CD4-positive, alpha-beta T cell treated with Interferon alpha-2 for 1 hour (primary cell): ENCODE results near the gene LIPC.

ENCODE experiments used
- DNase-seq, 2 donors: peaks; one replicate each; pipeline ENCODE4 v3.0.0-alpha.2; 2020 to 2022

The LIPC gene

GRCh38 chr15:58437531-58438105 is 5.8 kb downstream of the LIPC start:
- DNase-seq, result no peak

DNA sequence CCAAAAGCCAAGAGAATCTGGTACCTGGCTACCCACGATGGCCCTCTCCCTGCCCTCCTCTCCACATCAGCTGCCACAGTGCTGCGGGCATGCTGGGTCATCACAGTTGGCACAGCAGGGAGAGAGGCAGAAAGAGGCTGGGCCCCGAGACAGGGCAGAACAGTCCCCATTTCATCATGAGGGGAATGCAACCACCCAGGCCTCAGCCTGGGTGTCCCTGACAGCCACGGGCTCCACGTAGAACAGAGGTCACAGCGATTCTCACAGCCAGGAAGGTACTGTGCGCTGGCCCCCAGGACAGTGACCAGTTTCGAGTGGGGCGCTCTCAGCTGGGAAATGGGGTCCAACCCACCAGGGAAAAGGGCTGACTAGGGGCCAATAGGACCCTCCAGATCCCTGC is 6.3 kb downstream of the LIPC start:
- no peak for DNase-seq

- peak; percentile 38 to 59 for DNase-seq
Measured at GRCh38 chr15:58438956-58439355, 7.2 kb downstream of the LIPC start.

DNA sequence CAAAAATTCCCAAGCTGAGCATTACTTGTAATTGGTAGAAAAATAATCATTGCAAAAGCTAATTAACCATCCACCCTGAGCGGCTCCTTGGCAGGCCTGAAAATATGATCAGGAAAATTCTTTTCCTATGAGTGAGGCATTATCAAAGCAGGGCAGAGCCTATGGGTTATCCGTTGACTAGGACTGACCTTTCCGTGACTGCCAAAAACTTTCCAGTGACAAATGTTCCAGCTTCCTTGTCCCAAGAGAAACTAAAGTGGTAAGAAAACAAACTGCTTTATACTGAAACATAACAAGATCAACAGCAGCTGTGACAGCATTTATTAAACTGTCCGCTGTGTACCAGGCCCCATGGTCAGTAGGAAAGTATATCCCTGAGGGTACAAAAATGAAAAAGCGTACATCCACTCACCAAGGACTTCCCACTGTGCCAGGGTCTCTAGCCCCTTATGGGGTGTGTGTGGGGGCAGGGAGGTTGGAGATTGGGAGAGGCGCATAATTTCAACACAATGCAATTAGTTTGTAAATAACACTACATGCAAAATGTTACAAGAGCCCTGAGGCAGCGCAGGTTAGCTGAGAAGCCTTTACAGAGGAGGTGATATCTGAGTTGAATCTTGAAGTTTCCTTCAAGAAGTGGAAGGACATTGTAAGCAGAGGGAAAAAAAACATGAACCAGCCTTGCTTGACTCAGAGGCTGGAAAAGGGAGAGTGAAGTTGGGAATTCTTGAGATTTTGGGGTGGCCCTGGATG is 8.5 kb downstream of the LIPC start:
- no peak for DNase-seq

DNA sequence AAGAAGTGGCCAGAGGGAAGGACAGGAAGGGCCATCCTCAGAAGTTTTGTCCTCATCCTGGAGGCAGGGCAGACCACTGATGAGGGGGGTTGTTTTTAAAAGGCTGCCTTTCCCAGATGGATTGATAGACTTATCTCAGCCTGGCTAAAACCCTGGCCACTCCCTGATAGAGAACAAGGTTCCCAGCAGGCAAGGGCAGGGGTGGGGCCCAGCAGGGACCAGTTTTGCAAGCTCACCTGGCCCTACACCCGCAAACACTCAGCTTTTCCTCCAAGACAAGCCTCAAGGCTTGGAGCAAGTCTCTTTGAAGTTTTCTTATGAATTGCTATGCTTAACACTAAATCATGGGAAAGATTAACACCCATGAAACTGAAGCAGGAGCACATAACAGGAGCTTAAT is 9.1 kb downstream of the LIPC start:
- no peak for DNase-seq

- DNase-seq, result no peak
Measured at GRCh38 chr15:58441376-58442070, 9.7 kb downstream of the LIPC start.

DNA sequence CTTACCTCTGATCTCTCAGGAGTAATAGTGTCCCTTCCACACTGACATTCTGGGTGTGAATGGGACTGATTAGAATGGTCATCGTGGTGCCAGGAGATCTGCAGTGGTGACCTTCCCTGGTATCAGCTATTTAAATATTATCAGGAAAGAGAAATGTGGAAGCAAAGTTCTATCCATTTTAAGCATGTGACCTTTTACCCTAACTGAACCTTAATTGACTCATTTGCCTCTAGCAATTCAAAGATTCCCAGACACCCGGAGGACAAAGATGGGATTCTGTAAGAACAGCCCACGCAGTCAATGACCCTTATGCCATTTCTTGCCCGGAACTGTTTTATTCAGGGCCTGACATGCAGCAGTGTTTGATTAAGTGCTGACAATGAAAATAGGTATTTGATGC is 10.3 kb downstream of the LIPC start:
- no peak for DNase-seq

DNA sequence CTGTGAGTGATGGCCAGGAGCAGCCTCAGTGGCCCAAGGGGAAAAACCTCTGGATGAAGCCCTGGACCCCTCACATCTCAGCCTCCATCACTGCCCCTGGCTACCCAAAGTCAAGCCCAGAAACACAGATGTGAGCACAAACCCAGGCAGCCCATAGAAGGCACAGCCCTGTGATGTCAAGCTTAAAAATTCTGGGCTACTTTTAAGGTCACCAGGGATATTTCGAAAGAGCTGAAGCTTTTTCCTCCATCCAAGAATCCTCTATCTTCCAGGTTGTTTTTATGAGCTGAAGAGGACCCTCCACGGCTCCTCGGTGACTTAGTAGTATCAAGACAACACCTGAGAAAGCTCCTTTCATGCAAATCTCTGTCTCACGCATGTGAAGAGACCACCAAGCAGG is 11.5 kb downstream of the LIPC start:
- DNase-seq, result no peak

- DNase-seq, result no peak
Measured at GRCh38 chr15:58444056-58444455, 12.3 kb downstream of the LIPC start.

- DNase-seq, result no peak
Measured at GRCh38 chr15:58444658-58445332, 13.0 kb downstream of the LIPC start.

- no peak for DNase-seq
Measured at GRCh38 chr15:58445865-58446264, 14.1 kb downstream of the LIPC start.

GRCh38 chr15:58446521-58446920 is 14.7 kb downstream of the LIPC start:
- no peak for DNase-seq

GRCh38 chr15:58447271-58448010 is 15.7 kb downstream of the LIPC start:
- DNase-seq, result no peak

DNA sequence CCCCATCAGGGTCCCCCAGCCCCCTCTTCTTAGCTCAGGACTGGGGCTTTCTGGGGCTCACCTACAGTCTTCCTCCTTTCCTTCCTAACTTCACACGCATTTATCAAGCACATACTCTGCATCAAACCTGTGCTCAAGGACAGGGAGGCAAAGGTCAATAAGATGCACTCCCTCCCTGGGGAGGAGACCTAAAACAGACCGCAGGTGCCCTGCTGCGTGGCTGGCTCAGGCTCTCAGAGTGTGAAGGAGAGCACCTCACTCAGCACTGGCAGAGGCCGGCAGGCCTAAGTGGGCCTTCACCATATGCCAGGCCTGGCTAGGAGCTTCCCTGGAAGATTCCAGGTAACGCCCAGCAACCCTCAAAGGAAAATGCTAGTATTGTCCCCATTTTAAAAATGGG is 16.5 kb downstream of the LIPC start:
- no peak for DNase-seq

DNA sequence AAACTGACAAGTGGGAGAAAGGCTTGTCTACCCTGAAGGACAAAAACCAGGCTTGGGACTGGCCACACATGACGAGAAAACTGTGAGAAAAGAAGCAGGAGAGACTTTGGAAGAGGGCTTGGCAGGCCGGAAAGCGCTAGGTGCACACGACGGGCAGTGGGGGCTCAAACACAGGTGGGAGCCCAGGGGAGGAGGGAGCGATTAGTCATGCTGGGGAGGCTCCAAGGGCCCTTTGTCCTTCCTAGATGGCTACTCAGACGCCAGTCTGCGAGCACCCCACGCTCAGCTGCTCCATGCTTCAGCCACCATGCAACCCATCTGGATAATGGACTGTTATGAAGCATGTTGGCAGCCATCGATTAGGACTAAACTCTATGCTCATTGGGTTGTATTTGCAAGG is 17.1 kb downstream of the LIPC start:
- DNase-seq, result no peak

GRCh38 chr15:58451826-58452225 is 20.0 kb downstream of the LIPC start:
- DNase-seq, result no peak

DNA sequence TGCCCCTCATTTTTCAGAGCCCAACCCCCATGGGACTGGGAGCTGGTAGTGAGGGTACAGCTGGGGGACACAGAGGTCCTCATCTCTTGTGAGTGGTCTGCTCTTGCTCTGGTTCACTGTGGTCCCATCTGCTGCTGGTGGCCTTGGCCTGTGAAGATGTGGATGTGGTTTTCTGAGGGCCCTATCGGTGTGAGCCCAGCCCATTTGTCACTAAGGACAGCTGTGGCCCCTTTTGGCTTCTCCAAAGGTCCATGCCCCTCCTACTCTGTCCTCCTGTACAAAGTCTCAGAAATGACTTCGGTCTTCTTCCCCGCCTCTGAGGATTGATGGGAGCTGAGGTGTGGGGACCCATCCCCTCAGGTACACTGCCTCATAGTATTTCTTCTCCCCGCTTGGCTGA is 21.0 kb downstream of the LIPC start:
- DNase-seq, result no peak

- no peak for DNase-seq
Measured at GRCh38 chr15:58453931-58454793, 22.4 kb downstream of the LIPC start.

- DNase-seq, result no peak
Measured at GRCh38 chr15:58454950-58455401, 23.2 kb downstream of the LIPC start.

GRCh38 chr15:58457466-58457965 is 25.7 kb downstream of the LIPC start:
- no peak for DNase-seq

DNA sequence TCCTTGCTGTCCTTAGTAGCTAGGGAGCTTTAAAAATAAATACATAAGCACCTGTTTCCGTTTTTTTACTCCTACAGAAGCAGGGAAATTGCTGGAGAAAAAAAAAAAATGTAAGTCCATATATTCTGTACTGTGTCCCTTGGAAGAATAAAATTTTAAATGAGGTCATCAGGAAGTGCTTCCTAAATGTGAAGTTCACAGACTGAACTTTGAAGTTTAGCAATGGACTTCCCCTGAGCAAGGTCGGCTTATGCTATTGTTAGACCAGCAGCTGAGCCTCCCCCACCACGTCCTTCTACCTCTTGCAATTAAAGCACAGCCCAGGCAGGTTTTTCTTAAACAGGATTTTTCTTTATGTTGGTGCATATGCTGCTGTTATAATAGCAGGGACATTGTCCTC is 26.3 kb downstream of the LIPC start:
- no peak for DNase-seq

GRCh38 chr15:58459045-58459444 is 27.3 kb downstream of the LIPC start:
- DNase-seq, result no peak
